Neural progenitor cell (in vitro differentiated cells): ENCODE results near the gene KCNJ14.

ENCODE experiments used
- EZH2 ChIP-seq: fragments of 200-600 bp; sonication (generic); IDR thresholded peaks from 2 replicates; pipeline ENCODE4 v1.6.1; 2017; ENCODE audit warnings: antibody characterized with exemption, mild to moderate bottlenecking, moderate library complexity
- TF ChIP-seq, protein P1 (sequence below): fragments of 200-600 bp; sonication (generic); IDR thresholded peaks from 2 replicates; pipeline ENCODE4 v1.5.1; 2017; ENCODE audit warnings: antibody characterized with exemption, mild to moderate bottlenecking

DNA sequence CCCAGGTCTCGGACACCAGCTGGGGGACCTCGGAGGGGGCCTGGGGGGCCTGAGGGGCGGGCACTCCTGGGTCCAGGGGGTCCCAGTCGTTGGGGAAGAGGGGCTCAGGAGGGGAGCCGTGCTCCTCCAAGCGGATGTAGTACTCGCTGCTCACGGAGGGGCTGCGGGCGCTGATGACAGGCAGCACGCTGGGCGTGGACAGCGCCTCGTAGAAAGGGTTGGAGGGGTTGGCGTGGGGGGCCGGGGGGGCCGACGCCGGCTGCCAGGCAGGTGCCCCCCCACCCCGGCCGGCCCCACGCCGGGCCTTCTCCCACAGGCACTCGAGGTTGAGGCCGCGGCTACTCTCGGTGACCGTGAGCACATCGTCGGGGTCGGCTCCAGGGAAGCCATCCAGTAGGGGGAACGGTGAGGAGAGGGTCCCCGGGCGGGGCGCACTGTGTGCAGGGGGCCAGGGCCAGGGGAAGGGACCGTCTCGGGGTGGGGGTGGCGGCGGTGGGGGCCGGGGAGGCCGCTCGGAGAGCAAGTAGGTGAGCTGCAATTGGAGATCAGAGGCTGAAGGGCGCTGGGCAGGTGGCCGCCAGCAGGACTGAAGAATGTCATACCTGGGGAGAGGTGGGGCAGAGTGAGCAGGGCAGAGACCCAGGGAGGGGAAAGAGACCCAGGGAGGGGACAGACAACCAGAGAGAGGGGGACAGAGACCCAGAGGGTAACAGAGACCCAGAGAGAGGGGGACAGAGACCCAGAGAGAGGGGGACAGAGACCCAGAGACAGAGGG, 44.1 kb downstream of the KCNJ14 start:
- no peak for TF ChIP-seq EZH2
- TF ChIP-seq, protein P1, sequence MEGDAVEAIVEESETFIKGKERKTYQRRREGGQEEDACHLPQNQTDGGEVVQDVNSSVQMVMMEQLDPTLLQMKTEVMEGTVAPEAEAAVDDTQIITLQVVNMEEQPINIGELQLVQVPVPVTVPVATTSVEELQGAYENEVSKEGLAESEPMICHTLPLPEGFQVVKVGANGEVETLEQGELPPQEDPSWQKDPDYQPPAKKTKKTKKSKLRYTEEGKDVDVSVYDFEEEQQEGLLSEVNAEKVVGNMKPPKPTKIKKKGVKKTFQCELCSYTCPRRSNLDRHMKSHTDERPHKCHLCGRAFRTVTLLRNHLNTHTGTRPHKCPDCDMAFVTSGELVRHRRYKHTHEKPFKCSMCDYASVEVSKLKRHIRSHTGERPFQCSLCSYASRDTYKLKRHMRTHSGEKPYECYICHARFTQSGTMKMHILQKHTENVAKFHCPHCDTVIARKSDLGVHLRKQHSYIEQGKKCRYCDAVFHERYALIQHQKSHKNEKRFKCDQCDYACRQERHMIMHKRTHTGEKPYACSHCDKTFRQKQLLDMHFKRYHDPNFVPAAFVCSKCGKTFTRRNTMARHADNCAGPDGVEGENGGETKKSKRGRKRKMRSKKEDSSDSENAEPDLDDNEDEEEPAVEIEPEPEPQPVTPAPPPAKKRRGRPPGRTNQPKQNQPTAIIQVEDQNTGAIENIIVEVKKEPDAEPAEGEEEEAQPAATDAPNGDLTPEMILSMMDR = no peak
